Inferior parietal cortex (tissue), 1 donor: Measurements from ENCODE around the gene SETBP1.

ENCODE experiments used
- DNase-seq: peaks from one replicate; pipeline ENCODE4 v3.0.0-alpha.2; 2016; ENCODE audit errors: extremely low spot score

SETBP1 gene

GRCh38 chr18:44759925-44760342, 79.2 kb downstream of the SETBP1 start:
- no peak for DNase-seq

GRCh38 chr18:44761812-44762211, 81.1 kb downstream of the SETBP1 start:
- DNase-seq: no peak

DNA sequence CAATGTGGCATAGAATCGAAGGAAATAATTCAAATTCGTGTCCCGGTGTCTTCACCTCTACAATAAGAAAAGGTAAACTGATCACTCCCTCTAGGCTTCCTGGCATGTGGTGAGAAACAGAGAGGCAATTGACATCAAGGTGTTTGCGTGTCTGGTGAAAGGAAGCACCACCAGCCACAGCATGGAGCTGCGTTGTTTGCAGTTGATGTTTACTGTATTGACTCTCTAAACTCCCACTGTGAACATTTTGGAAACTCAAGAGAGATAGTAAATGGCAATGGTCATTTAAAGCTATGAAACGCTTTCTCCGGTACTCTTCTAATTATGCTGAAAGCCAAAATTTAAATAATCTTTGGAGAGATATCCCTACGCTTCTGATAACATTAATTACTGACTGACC, 82.6 kb downstream of the SETBP1 start:
- no peak for DNase-seq

DNA sequence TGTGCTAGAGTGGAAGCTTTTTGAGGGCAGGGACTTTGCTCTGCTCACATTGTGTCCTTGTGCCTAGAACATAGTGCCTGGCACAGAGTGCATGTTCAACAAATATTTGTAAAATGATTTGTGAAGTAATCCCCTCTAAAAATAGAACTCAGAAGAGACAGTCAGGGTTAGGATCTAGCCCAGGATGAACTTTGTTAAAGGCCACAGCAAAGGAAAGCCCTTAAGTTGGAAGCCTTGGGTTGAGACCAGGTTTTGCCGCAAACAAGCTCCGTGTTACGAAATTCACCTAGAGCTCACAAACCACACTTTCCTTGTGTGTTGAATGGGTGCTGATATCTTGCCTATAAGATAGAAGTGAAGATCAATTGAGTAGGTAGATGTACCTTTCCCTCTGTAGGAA, 84.2 kb downstream of the SETBP1 start:
- no peak for DNase-seq

- no peak for DNase-seq
Observed at GRCh38 chr18:44765456-44765855, 84.8 kb downstream of the SETBP1 start.

DNA sequence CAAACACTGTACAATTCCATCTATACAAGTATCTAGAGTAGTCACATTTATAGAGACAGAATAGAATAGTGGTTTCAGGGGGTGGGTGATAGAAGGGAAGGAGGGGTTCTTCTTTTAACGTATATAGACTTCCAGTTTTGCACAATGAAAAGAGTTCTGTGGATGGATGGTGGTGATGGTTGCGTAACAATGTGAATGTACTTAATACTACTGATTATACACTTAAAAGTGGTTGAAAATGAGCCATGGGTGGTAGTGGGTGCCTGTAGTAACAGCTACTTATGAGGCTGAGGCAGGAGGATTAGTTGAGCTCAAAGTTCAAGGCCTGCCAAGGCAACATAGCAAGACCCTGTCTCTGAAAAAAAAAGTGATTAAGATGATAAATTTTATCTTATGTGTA, 85.8 kb downstream of the SETBP1 start:
- no peak for DNase-seq

- DNase-seq: no peak
Observed at GRCh38 chr18:44767807-44768206, 87.1 kb downstream of the SETBP1 start.

DNA sequence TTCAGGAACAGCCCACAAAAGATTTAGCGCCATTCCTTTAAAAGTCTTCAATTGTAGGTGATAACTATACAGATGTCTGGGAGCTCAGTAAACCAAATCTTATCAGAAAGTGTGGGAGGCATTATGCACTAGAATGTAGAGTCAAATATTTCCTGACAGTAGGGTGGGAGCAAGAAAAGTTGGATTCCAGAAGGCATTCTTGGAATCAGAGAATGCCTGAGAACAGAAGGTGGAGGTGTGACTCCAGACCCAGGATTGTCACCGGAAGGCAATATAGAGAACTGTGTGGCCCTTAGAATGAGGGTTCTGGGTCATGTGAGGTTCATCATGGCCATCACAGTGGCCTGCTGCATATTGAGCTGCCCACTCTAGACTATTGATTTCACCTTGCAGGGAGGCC, 90.0 kb downstream of the SETBP1 start:
- no peak for DNase-seq

- no peak for DNase-seq
Observed at GRCh38 chr18:44771572-44771955, 90.9 kb downstream of the SETBP1 start.

DNA sequence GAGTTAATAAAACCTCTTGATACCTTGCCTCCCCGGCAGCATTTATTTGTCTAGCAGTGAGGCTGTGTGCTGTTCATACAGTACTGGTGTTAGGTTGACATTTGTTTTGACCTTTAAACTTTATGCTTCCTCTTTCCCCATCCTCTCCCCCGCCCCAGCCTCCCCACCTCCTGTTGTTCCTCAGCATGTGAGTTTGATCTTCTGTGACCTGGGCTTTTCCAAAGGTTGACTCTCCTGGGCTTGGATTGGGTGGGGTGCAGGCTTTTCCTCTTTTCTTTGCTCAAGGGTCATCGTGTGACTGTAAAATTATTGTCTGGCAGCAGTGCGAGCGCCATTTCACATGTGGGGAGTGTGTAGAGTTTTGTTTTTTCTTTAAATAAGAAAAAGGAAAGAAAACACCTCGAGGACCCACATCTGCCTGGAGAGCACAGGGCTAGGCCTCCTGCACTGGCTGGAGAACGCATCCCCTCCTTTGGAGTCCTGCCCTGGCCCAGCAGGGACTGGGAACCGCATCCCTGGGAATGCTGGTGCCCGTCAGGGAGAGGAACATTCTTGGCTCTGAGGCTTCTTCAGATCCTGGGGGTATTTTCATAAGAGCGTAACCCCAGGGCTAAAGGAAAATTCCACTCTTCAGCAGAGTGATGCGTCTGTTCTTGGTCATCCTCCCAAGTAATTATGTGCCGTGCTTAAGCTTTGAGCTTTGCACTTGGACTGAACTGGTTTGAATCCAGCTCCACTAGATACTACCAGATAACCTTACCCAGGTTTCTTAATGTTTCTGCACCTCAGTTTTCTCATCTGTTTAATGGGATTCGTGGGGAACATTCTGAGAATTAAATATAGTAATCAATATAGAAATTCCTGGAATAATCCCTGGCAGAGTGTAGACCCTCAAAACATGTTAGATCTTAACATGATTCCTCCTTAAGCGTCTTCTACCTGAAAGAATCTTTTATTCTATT, 91.5 kb downstream of the SETBP1 start:
- DNase-seq: no peak

GRCh38 chr18:44773640-44774155, 93.0 kb downstream of the SETBP1 start:
- DNase-seq: no peak

DNA sequence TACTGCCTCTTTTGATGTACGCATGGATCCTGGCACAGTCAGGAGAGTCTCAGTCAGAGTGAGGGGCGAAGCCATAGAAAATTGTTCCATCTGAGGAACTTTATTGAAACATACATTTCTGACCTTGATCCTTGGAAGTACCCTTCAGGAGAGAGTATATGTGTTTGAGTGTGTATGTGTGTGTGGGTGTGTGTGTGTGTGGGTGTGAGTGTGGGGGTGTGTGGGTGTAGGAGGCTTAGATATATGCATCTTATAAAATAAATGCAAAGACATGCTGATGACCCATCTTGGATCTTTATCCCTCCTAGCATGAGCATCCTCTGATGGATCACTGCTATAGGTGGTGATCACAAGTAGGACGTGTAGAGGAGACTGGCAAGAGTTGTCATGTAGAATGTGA, 93.5 kb downstream of the SETBP1 start:
- DNase-seq: no peak

- no peak for DNase-seq
Observed at GRCh38 chr18:44777457-44778192, 96.9 kb downstream of the SETBP1 start.

GRCh38 chr18:44778788-44779187, 98.1 kb downstream of the SETBP1 start:
- DNase-seq: no peak

- DNase-seq: no peak
Observed at GRCh38 chr18:44779753-44780292, 99.1 kb downstream of the SETBP1 start.

GRCh38 chr18:44781886-44782285, 101.2 kb downstream of the SETBP1 start:
- DNase-seq: no peak

DNA sequence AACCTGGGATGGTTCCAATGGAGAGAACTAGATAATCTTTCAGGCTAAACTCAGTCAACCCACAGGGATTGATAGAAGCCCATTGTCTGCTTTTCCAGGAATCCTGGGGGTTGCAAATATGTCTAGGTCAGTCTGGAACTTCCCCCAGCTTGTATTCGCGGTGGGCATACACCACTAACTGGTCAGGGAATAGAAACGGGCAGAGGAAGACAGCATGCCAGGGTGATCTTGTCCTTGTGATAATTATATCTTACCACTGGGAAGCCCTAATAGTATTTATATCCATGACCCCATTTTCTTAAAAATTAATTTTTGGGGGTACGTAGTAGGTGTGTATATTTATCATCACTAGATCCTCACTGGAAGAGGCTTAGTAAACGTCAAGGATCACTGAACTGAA, 101.9 kb downstream of the SETBP1 start:
- no peak for DNase-seq

- DNase-seq: no peak
Observed at GRCh38 chr18:44783371-44783770, 102.7 kb downstream of the SETBP1 start.

- no peak for DNase-seq
Observed at GRCh38 chr18:44786257-44786656, 105.6 kb downstream of the SETBP1 start.

GRCh38 chr18:44786688-44787087, 106.0 kb downstream of the SETBP1 start:
- no peak for DNase-seq

DNA sequence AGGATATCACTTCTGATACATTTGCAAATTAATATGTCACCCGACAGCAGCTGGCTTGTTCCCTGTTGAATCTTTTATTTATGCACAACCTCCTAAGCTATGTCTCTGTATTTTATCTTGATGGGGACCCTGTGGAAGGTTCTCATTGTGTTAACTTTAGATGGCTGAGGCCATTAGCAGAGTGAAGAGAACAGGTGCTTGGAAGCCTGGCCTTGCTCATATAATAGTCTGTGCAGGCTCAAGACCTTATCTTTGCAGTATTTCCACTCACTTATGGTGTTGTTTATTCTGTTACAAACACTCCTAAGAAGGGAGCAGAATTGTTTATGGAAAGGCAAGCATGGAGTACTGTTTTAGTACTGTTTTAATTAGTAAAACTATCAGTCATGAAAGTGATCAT, 107.6 kb downstream of the SETBP1 start:
- no peak for DNase-seq

DNA sequence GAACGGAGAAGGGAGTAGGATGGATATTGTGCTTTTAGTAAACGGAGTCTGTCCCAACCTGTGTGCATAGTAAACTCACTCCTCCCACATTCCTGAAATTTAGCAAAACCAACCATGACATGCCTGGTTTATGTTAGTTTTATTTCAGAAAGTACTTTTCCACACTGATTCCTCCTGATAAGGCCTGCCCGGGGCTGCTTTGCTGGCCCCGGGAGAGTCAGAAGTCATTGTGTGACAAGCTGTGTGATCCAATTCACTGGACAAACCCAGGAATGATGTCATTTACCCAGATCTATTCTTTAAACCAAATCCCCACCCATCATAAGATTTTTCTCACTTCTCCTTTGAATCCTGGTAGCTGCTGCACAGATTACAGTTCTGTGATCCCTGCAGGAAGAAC, 109.0 kb downstream of the SETBP1 start:
- no peak for DNase-seq
